UCSD-AML1 (cell line): ENCODE measurements around the gene WDR82.
"Not testable (repeated sequence)": the region's sequence is repeated elsewhere in the genome, so short reads cannot be mapped to it uniquely, and the experiment has no call there.

Experiments used
- DNase-seq: peaks from one replicate; lab custom pipeline; 2025; ENCODE audit not compliant: unreplicated experiment; lab: John Stamatoyannopoulos, UW

Gene WDR82

GRCh38 chr3:52290596-52291507 lies 12.4 kb upstream of the WDR82 start:
- no peak for DNase-seq

GRCh38 chr3:52289747-52290595 lies 11.5 kb upstream of the WDR82 start:
- DNase-seq, result no peak

- no peak for DNase-seq
Observed at GRCh38 chr3:52289338-52289746, 10.9 kb upstream of the WDR82 start.

- DNase-seq, result no peak
Observed at GRCh38 chr3:52288674-52289073, 10.2 kb upstream of the WDR82 start.

- DNase-seq, result no peak
Observed at GRCh38 chr3:52286777-52287110, 8.3 kb upstream of the WDR82 start.

- DNase-seq, result not testable (repeated sequence)
Observed at GRCh38 chr3:52284051-52284450, 5.6 kb upstream of the WDR82 start.

GRCh38 chr3:52283306-52283705 lies 4.9 kb upstream of the WDR82 start:
- DNase-seq, result no peak

GRCh38 chr3:52281981-52282801 lies 3.7 kb upstream of the WDR82 start:
- no peak for DNase-seq

GRCh38 chr3:52280050-52280461 lies 1.6 kb upstream of the WDR82 start:
- DNase-seq, result no peak

GRCh38 chr3:52279596-52279995 lies 1.1 kb upstream of the WDR82 start:
- DNase-seq, result no peak

GRCh38 chr3:52277972-52278509 lies 408 bp downstream of the WDR82 start:
- no peak for DNase-seq

- peak; percentile 68 for DNase-seq
Observed at GRCh38 chr3:52277071-52277964, 1.1 kb downstream of the WDR82 start.

- DNase-seq, result not testable (repeated sequence)
Observed at GRCh38 chr3:52274781-52275180, 3.7 kb downstream of the WDR82 start.

GRCh38 chr3:52272831-52273230 lies 5.6 kb downstream of the WDR82 start:
- DNase-seq, result no peak

GRCh38 chr3:52272172-52272571 lies 6.3 kb downstream of the WDR82 start:
- not testable (repeated sequence) for DNase-seq

- no peak for DNase-seq
Observed at GRCh38 chr3:52270252-52270754, 8.1 kb downstream of the WDR82 start.

- DNase-seq, result no peak
Observed at GRCh38 chr3:52269776-52270175, 8.7 kb downstream of the WDR82 start.

- DNase-seq, result no peak
Observed at GRCh38 chr3:52268036-52268435, 10.4 kb downstream of the WDR82 start.

- no peak for DNase-seq
Observed at GRCh38 chr3:52265387-52265786, 13.1 kb downstream of the WDR82 start.

GRCh38 chr3:52262447-52262846 lies 16.0 kb downstream of the WDR82 start:
- no peak for DNase-seq
